ENCODE data around the gene GAL. TPM values are rescaled to one million over a fixed set of nuclear protein-coding genes. Genes with fewer than 3 reads are reported as not detected.

The GAL gene
- total RNA-seq, 4 donors from 2014 or later: 4.9 TPM; not detected in 3

GRCh38 chr11:68722143-68722542 is 37.8 kb downstream of the GAL start:
- TF ChIP-seq CTCF (IDR thresholded peaks at IDR 0.05; ENCODE audit: low read depth): no peak

- TF ChIP-seq CTCF (IDR thresholded peaks at IDR 0.05; ENCODE audit: low read depth): no peak
Measured at GRCh38 chr11:68724293-68724692, 39.9 kb downstream of the GAL start.

GRCh38 chr11:68727783-68728182 is 43.4 kb downstream of the GAL start:
- no peak for TF ChIP-seq CTCF (IDR thresholded peaks at IDR 0.05; ENCODE audit: low read depth)

GRCh38 chr11:68734111-68734510 is 49.8 kb downstream of the GAL start:
- no peak for TF ChIP-seq CTCF (IDR thresholded peaks at IDR 0.05; ENCODE audit: low read depth)

GRCh38 chr11:68735125-68735524 is 50.8 kb downstream of the GAL start:
- TF ChIP-seq CTCF (IDR thresholded peaks at IDR 0.05; ENCODE audit: low read depth): no peak

- TF ChIP-seq CTCF (IDR thresholded peaks at IDR 0.05; ENCODE audit: low read depth): no peak
Measured at GRCh38 chr11:68735646-68736045, 51.3 kb downstream of the GAL start.

Other genes starting within 250 kb of the GAL start
- 100 to 1,000 TPM; 104 to 169 (median 118) TPM for gene PPP6R3, start 223.8 kb upstream of the GAL start, total RNA-seq
- gene TESMIN, start 67.0 kb downstream of the GAL start, total RNA-seq: 1 to 10 TPM in 1 of 4 donors, under 1 TPM in 2, not detected in 1; 0.44 to 2.5 (median 0.98) TPM
- gene CPT1A, start 157.4 kb downstream of the GAL start, total RNA-seq: 10 to 100 TPM; 26.6 to 47.9 (median 35.8) TPM
- 10 to 100 TPM; 23.5 to 47.6 (median 37.6) TPM for gene MRPL21, start 219.3 kb downstream of the GAL start, total RNA-seq
- 10 to 100 TPM in 2 of 4 donors, 1 to 10 TPM in 2; 7.0 to 21.9 (median 11.4) TPM for gene IGHMBP2, start 219.3 kb downstream of the GAL start, total RNA-seq

All from subcutaneous adipose tissue (tissue), 4 donors.